Small intestine (tissue), 7 donors: ENCODE measurements around the gene OR10J4. TPM values are rescaled to one million over a fixed set of nuclear protein-coding genes. Genes with fewer than 3 reads are reported as not detected.
"Not testable (repeated sequence)": the region's sequence is repeated elsewhere in the genome, so short reads cannot be mapped to it uniquely, and the experiment has no call there.

Experiments
- DNase-seq, 2 donors: peaks; one replicate each; pipeline versions ENCODE4 v3.0.0 to v3.0.0-alpha.2; 2013
- FAIRE-seq: peaks from 2 replicates; lab custom pipeline; 2012; peaks lifted over from hg19 to GRCh38; lab: Jason Lieb, UNC
- H3K27ac ChIP-seq, 3 donors: one replicate each; pipeline ENCODE4 v1.5.1; 2013; ENCODE audit warnings: low read length in 2 of 3, mild to moderate bottlenecking in 2 of 3, control low read depth in 1 of 3, inconsistent platforms in 1 of 3, low read depth in 1 of 3, moderate library complexity in 1 of 3
- H3K27me3 ChIP-seq, 3 donors: one replicate each; pipeline ENCODE4 v1.6.1; 2013; ENCODE audit warnings: low read length in 3 of 3, inconsistent platforms in 1 of 3; ENCODE audit not compliant: control insufficient read depth in 3 of 3, insufficient read depth in 3 of 3
- H3K36me3 ChIP-seq, 3 donors: one replicate each; pipeline ENCODE4 v1.6.1; 2013; ENCODE audit warnings: low read length in 3 of 3, inconsistent platforms in 1 of 3, low read depth in 1 of 3, mild to moderate bottlenecking in 1 of 3, moderate library complexity in 1 of 3; ENCODE audit not compliant: control insufficient read depth in 3 of 3, insufficient read depth in 2 of 3
- H3K4me1 ChIP-seq, 3 donors: one replicate each; pipeline ENCODE4 v1.6.1; 2013; ENCODE audit warnings: low read length in 2 of 3, inconsistent platforms in 1 of 3, low read depth in 1 of 3, mild to moderate bottlenecking in 1 of 3, moderate library complexity in 1 of 3; ENCODE audit not compliant: control insufficient read depth in 3 of 3, insufficient read depth in 2 of 3
- H3K4me3 ChIP-seq, 3 donors: one replicate each; pipeline ENCODE4 v1.5.1; 2013; ENCODE audit warnings: low read length in 3 of 3, control low read depth in 1 of 3, inconsistent platforms in 1 of 3, low read depth in 1 of 3, mild to moderate bottlenecking in 1 of 3, moderate library complexity in 1 of 3
- H3K9me3 ChIP-seq, 2 donors: one replicate each; pipeline ENCODE4 v1.6.1; 2013; ENCODE audit warnings: low read depth in 1 of 2, low read length in 1 of 2; ENCODE audit not compliant: control insufficient read depth in 2 of 2, insufficient read depth in 1 of 2
- WGBS, 3 donors: extraction: QIAGEN DNeasy Blood & Tissue Kit; methylation state at CpG; one replicate each; pipeline ENCODE4 v1.1.7; 2013; 5-methylcytosine and 5-hydroxymethylcytosine counted together
- polyA plus RNA-seq, 4 donors: library from polyadenylated mRNA; stranded (reverse) in 3 of 4; unstranded in 1 of 4; fragments of 200-250 nt in 3 of 4; fragments of 120-200 nt in 1 of 4; gene quantifications; one replicate each; pipeline versions ENCODE4 v1.2.1 to v1.2.3, GENCODE V29; 2013
- donor health status: healthy with polysubstance abuse.
- donor health status: control.
- donor health status: control.
- donor health status: Bipolar disorder and iron deficiency.
- donor health status: healthy.

OR10J4 gene
- polyA plus RNA-seq, 4 donors: not detected

DNA sequence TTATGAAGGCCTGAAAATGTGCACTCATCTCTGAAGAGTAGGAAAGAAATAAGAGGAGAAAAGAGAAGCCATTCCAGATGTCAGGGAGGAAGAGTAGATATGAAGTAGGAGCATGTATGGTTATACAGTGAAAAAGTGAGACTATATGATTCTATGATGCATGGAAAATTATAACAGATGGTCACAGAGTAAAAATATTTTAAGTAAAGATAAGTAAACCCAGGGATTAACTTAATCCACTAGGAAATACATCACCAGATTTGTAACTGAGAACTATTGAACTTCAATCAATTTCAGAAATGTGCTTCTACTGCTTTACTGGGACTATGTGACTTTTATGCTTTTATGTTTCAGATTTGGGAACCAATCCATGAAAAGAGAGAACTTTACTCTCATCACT is 7.4 kb downstream of the OR10J4 start, which contains the start of gene OR10J1:
Gene OR10J1 (plus strand): TSS at position 301 of the 400 bp plus-strand sequence. CDS start 70 bp downstream, at position 371.
- FAIRE-seq (no peak), DNase-seq (no peak)
- no peak within 1 kb of the TSS for H3K4me3 ChIP-seq
- no peaks in the 10 kb centered on the region for H3K36me3 ChIP-seq
- H3K27ac ChIP-seq: no peak within 1 kb of the TSS
- no peaks in the 10 kb centered on the region for H3K9me3 ChIP-seq
- H3K4me1 ChIP-seq: peaks cover 0 to 34% (median 3%) of the 10 kb centered on the region in 3 donors
- no peaks in the 10 kb centered on the region for H3K27me3 ChIP-seq

DNA sequence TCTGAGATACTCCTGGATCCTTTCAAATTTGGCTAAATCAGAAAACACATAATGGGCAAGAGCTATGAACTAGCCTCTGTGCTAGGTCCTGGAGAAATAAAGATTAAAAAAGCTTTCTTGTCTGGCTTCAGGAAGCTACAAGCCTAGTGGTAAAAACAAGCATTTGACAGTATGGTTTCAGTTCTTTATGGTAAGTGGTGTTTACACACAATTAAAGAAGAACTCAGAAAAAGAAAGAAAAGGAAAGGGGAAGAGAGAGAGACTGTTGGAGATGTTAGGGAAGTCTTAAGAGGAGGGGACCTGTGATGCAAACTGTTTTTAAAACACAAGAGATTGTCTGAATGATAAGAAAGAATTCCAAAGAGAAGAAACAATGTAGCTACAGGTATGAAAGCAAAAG is 9.4 kb downstream of the OR10J4 start:
- Histone ChIP-seq H3K9me3 (no peaks in the 10 kb centered on the region), H3K27me3 (no peaks in the 10 kb centered on the region), H3K4me1 (peaks cover 0 to 39% (median 3%) of the 10 kb centered on the region in 3 donors), H3K27ac (no peak overlapping the region), H3K4me3 (no peak overlapping the region), H3K36me3 (no peaks in the 10 kb centered on the region)
- DNase-seq (no peak), FAIRE-seq (no peak)

DNA sequence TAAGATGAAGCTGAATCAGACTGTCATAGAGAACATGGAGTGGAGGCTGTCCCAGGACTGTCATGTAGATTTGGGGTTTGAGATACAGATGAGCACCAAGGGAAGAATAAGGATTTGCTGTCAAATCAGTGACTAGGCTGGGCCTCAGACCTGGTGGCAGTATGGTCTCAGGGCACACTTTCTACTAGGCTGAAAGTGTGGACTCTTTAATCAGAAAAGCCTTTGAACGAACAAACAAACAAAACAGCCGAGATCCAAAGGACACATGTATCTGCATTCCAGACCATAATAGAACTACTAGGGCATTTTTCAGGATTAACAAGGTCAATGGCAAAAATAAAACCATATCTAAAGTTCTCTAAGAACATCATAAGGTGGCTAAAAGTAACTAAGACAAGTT is 10.4 kb downstream of the OR10J4 start:
- no peak overlapping the region for H3K4me3 ChIP-seq
- no peaks in the 10 kb centered on the region for H3K27me3 ChIP-seq
- DNase-seq (peak in 1 of 2 donors; percentile 27), FAIRE-seq (no peak)
- no peaks in the 10 kb centered on the region for H3K9me3 ChIP-seq
- H3K27ac ChIP-seq: peak overlapping the region in 1 of 3 donors; percentile 47
- WGBS, 3 donors: 15 to 61% (median 26%) methylated on average over 2 of the region's 2 CpGs
- H3K4me1 ChIP-seq: peaks cover 0 to 39% (median 3%) of the 10 kb centered on the region in 3 donors
- no peaks in the 10 kb centered on the region for H3K36me3 ChIP-seq

DNA sequence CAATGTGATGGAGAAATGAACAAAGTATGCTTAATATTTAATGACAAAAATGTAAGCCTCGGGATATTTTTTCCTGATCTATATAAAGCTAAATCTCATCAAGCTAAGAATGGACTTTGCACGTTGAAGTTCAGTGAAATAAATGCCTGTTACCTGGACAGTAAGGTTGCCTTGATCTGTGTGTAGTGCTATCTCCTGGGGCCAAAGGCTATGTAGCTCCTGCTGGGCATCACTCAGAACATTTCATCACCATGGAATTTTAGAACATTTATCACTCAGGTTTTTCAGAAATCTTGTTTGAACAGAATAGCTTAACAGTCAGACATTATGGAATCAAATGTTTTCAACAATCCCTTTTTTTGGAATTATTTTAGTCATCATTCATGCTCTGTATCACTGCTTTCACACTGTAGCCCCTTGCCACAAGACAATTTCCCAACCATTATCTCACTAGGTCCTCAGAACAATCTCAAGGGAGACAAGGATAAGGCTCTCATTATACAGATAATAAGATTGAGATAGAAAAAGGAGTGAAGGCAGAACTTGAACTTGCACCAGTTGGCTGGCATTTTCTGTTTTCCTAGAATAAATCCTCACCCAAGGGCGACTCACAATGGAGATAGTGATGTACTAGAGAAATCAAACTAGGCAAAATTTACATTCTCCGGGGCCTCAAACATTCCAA is 11.2 kb downstream of the OR10J4 start:
- no peaks in the 10 kb centered on the region for H3K9me3 ChIP-seq
- H3K27ac ChIP-seq: peak overlapping the region in 1 of 3 donors; percentile 47
- WGBS, 3 donors: 50 to 69% (median 54%) methylated on average over 4 of the region's 4 CpGs
- peaks cover 0 to 39% (median 3%) of the 10 kb centered on the region in 3 donors for H3K4me1 ChIP-seq
- DNase-seq: peak in 1 of 2 donors; percentile 41
- FAIRE-seq: no peak
- H3K27me3 ChIP-seq: no peaks in the 10 kb centered on the region
- no peaks in the 10 kb centered on the region for H3K36me3 ChIP-seq
- H3K4me3 ChIP-seq: no peak overlapping the region

DNA sequence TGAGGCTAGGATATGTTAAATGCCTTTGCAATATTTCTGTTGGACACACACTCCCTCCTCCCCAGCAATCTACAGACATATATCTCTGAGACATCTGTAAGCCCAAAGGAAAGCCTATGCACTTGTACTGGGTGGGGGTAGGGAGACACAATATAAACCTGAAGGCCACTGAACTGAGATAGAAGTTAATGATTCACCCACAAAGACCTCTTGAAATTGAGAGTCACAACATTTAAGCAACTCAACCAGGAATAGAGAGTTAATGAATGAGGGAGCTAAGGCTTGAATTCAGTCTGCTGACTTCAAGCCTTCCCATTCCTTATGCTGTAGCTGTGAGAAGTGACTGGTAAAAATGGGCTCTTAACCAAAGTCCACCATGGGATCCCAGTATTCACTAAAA is 12.5 kb downstream of the OR10J4 start:
- peaks cover 0 to 5% of the 10 kb centered on the region in 2 donors for H3K9me3 ChIP-seq
- H3K4me3 ChIP-seq: no peak overlapping the region
- DNase-seq: peak in 1 of 2 donors; percentile 76
- no peak for FAIRE-seq
- no peaks in the 10 kb centered on the region for H3K36me3 ChIP-seq
- H3K27me3 ChIP-seq: no peaks in the 10 kb centered on the region
- peaks cover 0 to 39% (median 3%) of the 10 kb centered on the region in 3 donors for H3K4me1 ChIP-seq
- H3K27ac ChIP-seq: peak overlapping the region in 1 of 3 donors; percentile 41

DNA sequence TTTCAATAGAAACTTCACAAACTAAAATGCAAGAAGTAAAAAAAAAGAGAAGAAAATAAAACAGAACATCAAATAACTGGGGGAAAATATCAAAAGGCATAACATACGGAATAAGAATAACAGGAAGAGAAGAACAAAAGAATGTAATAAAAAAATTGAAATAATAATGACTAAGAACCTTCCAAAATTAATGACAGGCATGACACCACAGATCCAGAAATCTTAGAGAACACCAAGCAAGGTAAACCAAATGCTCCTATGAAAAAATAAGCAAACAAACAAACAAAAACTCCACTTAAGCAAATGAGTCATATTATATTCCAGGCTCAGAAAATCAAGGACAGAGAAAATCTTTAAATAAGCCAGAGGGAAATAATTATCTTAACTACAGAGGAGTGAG is 16.2 kb downstream of the OR10J4 start:
- Histone ChIP-seq H3K27ac (no peak overlapping the region), H3K9me3 (peaks cover 0 to 5% of the 10 kb centered on the region in 2 donors), H3K4me3 (no peak overlapping the region), H3K4me1 (peaks cover 0 to 15% (median 1%) of the 10 kb centered on the region in 3 donors), H3K36me3 (no peaks in the 10 kb centered on the region), H3K27me3 (no peaks in the 10 kb centered on the region)
- 69 to 86% (median 85%) methylated on average over 1 of the region's 1 CpG for WGBS, 3 donors
- DNase-seq (no peak), FAIRE-seq (no peak)

DNA sequence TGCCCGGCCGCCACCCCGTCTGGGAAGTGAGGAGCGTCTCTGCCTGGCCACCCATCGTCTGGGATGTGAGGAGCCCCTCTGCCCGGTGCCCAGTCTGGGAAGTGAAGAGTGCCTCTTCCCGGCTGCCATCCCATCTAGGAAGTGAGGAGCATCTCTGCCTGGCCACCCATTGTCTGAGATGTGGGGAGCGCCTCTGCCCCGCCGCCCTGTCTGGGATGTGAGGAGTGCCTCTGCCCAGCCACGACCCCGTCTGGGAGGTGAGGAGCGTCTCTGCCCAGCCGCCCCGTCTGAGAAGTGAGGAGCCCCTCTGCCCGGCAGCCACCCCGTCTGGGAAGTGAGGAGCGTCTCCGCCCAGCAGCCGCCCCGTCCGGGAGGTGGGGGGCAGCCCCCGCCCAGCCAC is 17.6 kb downstream of the OR10J4 start:
- not testable (repeated sequence) for H3K4me3 ChIP-seq, H3K9me3 ChIP-seq, FAIRE-seq, H3K27me3 ChIP-seq, H3K27ac ChIP-seq, H3K36me3 ChIP-seq, H3K4me1 ChIP-seq, DNase-seq
- WGBS, 3 donors: 85 to 94% (median 94%) methylated on average over 3 to 22 of the region's 23 CpGs

DNA sequence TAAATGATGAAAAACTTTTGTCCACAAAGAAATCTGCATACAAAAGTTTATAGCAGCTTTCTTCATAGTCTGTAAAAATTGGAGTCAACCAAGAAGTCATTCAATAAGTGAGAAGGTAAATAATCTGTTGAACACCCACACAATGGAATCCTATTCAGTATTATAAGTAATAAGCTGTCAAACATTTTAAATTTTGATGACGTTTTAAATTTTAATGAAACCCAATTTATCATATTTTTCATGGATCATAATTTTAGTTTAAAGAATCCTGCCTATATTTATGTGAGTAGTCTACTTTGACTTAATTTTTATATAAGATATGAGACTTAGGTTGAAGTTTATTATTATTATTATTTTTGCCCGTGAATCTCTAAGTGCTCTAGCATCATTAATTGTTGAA is 27.5 kb downstream of the OR10J4 start:
- H3K27me3 ChIP-seq: no peaks in the 10 kb centered on the region
- 70 to 78% (median 74%) methylated on average over 2 of the region's 2 CpGs for WGBS, 3 donors
- no peak overlapping the region for H3K4me3 ChIP-seq
- no peak for DNase-seq
- no peak for FAIRE-seq
- H3K4me1 ChIP-seq: no peaks in the 10 kb centered on the region
- peaks cover 0 to 8% of the 10 kb centered on the region in 2 donors for H3K9me3 ChIP-seq
- H3K27ac ChIP-seq: no peak overlapping the region
- no peaks in the 10 kb centered on the region for H3K36me3 ChIP-seq

DNA sequence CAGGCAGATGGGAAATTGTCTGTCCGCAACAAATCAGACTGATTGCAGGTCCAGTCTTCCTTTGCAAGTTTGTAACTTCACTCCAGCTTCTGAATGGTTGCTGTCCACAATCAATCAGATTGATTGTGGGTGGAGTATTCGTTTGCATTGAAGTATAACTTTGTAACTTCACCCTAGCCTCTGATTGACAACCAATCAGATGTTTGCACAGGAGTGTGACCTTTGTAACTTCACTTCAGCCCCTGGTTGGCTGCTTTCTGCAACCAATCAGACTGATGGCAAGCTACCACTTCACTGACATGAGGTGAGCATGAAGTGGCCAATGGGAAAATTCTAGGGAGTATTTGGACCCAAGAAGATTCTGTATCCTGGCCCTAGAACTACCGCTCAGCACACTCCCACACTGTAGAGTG is 33.2 kb downstream of the OR10J4 start:
- Histone ChIP-seq H3K27ac (no peak overlapping the region), H3K4me3 (no peak overlapping the region), H3K4me1 (no peaks in the 10 kb centered on the region), H3K36me3 (no peaks in the 10 kb centered on the region), H3K27me3 (no peaks in the 10 kb centered on the region), H3K9me3 (peaks cover 0 to 8% of the 10 kb centered on the region in 2 donors)
- DNase-seq (no peak), FAIRE-seq (no peak)
- 72 to 82% (median 75%) methylated on average over 3 of the region's 3 CpGs for WGBS, 3 donors
